Thoracic aorta (tissue), 2 donors: Measurements from ENCODE around the gene SERPINB4. TPM values are rescaled to one million over a fixed set of nuclear protein-coding genes. Genes with fewer than 3 reads are reported as not detected.
"Not testable (repeated sequence)": the region's sequence is repeated elsewhere in the genome, so short reads cannot be mapped to it uniquely, and the experiment has no call there.

Experiments used
- ATAC-seq: fragments of 150-250 bp; one replicate; pipeline ENCODE4 v1.8.0; 2017; ENCODE audit warnings: low read depth; ENCODE audit not compliant: insufficient number of reproducible peaks, low FRiP score
- DNase-seq: peaks from one replicate; pipeline ENCODE4 v3.0.0-alpha.2; 2020; ENCODE audit warnings: low spot score
- H3K27ac ChIP-seq, 2 donors: fragments of 200-600 bp; sonication (generic); 1 replicate in 1 of 2; 2 replicates in 1 of 2; pipeline ENCODE4 v1.5.1; 2016; ENCODE audit warnings: mild to moderate bottlenecking in 2 of 2, moderate library complexity in 2 of 2
- H3K27me3 ChIP-seq: fragments of 200-600 bp; sonication (generic); replicated peaks from 2 replicates; pipeline ENCODE4 v1.6.0; 2016; ENCODE audit warnings: mild to moderate bottlenecking; ENCODE audit not compliant: insufficient read depth
- H3K36me3 ChIP-seq: fragments of 200-600 bp; sonication (generic); one replicate; pipeline ENCODE4 v1.5.1; 2016
- H3K4me1 ChIP-seq, 2 donors: fragments of 200-600 bp; sonication (generic); 1 replicate in 1 of 2; 2 replicates in 1 of 2; pipeline versions ENCODE4 v1.5.1 to v1.6.0; 2016; ENCODE audit warnings: low read depth in 2 of 2, mild to moderate bottlenecking in 1 of 2; ENCODE audit not compliant: control insufficient read depth in 1 of 2
- H3K4me3 ChIP-seq: fragments of 200-600 bp; sonication (generic); 2 replicates; pipeline ENCODE4 v1.5.1; 2016; ENCODE audit warnings: mild to moderate bottlenecking
- H3K9me3 ChIP-seq: fragments of 200-600 bp; sonication (generic); 2 replicates; pipeline ENCODE4 v1.5.1; 2016
- CTCF ChIP-seq: fragments of 200-600 bp; sonication (generic); IDR thresholded peaks from one replicate; pipeline ENCODE4 v1.5.1; 2019; ENCODE audit warnings: antibody characterized with exemption
- total RNA-seq, 2 donors: library from RNA; depleted of rRNA; stranded (reverse); fragments of >200 nt; gene quantifications; one replicate each; pipeline versions ENCODE4 v1.1.0 to v1.2.3, GENCODE V29; 2016

The SERPINB4 gene
- total RNA-seq, 2 donors from 2014 or later, result not detected

DNA sequence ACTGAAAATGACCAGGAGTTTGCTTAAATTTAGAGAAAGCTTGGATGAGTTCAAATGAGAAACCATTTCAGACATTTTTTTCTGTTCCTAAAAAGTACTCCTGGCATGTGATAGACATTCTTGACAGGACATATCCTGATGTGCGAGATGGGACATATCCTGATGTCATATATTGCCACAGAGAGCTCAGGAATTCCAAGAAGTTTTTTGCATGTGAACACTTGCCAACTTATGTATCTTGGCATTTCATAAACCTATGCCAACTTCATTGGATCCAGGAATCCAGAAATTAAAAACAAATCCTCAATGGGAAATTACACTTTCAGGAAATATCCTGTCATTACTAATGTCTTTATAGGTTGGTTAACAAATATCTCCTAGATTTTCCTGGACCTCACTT is 20.5 kb upstream of the SERPINB4 start:
- no peaks in the 10 kb centered on the region for H3K9me3 ChIP-seq
- DNase-seq, result no peak
- ATAC-seq, result no peak
- no peaks in the 10 kb centered on the region for H3K4me1 ChIP-seq
- no peak overlapping the region for H3K4me3 ChIP-seq
- no peak overlapping the region for H3K27ac ChIP-seq
- no peaks in the 10 kb centered on the region for H3K36me3 ChIP-seq
- no peaks in the 10 kb centered on the region for H3K27me3 ChIP-seq
- no peak for TF ChIP-seq CTCF

GRCh38 chr18:63661750-63662149 is 17.7 kb upstream of the SERPINB4 start, which contains the start of gene SERPINB3:
TSS of gene SERPINB3 (minus strand) at chr18:63661893. CDS start at chr18:63661216, 677 bp downstream.
- DNase-seq, H3K36me3 ChIP-seq, H3K9me3 ChIP-seq, H3K27me3 ChIP-seq, H3K4me1 ChIP-seq, H3K27ac ChIP-seq, ATAC-seq, H3K4me3 ChIP-seq: not testable (repeated sequence)

DNA sequence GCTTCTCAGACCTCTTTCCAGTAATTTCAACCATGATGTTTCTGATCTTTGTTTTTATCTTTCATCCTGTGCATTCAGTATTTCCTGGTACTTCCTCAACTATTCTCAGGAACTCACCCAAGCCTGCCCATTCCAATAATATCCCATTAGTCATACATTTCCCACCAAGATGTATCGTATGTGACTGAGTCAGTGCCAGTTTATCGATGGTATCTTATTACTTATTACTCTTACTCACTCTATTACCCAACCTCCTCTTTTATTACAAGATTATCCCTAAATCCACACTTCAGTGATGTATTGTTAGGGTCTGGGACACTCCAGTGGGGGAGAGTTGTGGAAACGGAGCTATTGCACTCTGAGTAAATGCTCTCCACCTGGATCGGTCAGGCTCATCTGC is 14.9 kb upstream of the SERPINB4 start:
- not testable (repeated sequence) for DNase-seq, H3K27me3 ChIP-seq, H3K36me3 ChIP-seq, H3K4me1 ChIP-seq, H3K9me3 ChIP-seq, H3K4me3 ChIP-seq, ATAC-seq, H3K27ac ChIP-seq

DNA sequence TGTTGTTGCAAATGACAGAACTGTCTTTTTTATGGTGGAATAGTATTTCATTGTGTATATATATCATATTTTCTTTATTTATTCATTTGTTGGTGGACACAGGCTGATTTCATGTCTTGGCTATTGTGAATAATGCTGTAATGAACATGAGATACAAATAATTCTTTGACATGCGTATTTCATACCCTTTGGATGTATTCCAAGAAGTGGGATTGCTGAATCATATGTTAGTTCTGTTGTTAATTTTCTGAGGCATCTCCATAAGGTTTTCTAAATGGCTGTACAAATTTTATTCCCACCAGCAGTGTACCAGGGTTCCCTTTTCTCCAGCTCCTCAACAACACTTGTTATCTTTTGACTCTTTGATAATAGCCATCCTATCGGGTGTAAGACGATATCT is 6.2 kb upstream of the SERPINB4 start:
- H3K9me3 ChIP-seq, H3K4me1 ChIP-seq: not testable (repeated sequence)

DNA sequence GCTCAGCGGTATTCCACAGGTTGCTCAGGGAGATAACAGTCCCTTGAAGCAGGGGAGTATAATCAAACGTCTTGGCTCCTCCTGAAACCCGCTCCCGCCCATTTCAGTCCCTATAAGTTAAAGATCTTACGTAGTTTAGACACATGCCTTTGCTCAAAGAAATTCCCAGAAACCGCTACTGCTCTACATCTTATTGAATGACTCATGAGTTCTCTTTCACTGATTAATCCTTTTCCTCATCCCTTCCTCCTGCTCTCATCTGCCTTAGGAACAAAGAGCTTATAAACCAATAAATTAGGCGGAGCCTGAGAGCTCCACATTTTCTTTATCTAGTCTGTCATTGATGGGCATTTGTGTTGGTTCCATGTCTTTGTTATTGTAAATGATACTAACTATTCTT is 4.2 kb upstream of the SERPINB4 start:
- Histone ChIP-seq H3K9me3 (no peaks in the 10 kb centered on the region), H3K36me3 (no peaks in the 10 kb centered on the region), H3K27ac (no peak overlapping the region), H3K27me3 (no peaks in the 10 kb centered on the region), H3K4me3 (no peak overlapping the region), H3K4me1 (no peaks in the 10 kb centered on the region)
- no peak for TF ChIP-seq CTCF
- DNase-seq, result no peak
- ATAC-seq, result no peak

More for the DNA sequence above, 6.2 kb upstream of the SERPINB4 start:
- not testable (repeated sequence) for H3K27me3 ChIP-seq, H3K4me3 ChIP-seq, H3K36me3 ChIP-seq, H3K27ac ChIP-seq, ATAC-seq, DNase-seq

- H3K4me3 ChIP-seq, result no peak overlapping the region
- ATAC-seq, result no peak
- no peaks in the 10 kb centered on the region for H3K4me1 ChIP-seq
- H3K27me3 ChIP-seq, result no peaks in the 10 kb centered on the region
- TF ChIP-seq CTCF, result no peak
- DNase-seq, result no peak
- H3K27ac ChIP-seq, result no peak overlapping the region
- H3K9me3 ChIP-seq, result no peaks in the 10 kb centered on the region
- H3K36me3 ChIP-seq, result no peaks in the 10 kb centered on the region
Measured at GRCh38 chr18:63646936-63647335, 2.9 kb upstream of the SERPINB4 start.

DNA sequence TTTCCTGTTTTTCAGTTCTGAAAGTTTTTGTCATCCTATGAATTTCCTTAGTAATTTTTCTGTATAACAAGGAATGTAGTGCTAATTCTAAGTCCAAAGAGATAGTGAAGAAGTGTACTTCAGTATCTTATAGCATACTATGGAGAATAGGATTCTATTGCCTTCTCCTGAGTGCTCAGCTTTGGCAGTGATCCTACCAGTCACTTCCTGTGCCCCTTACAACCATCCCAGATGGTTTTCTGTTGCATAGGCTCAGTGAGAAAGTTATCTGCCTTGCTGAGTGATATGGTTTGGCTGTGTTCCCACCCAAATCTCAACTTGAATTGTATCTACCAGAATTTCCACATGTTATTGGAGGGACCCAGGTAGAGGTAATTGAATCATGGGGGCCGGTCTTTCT is 638 bp upstream of the SERPINB4 start:
- DNase-seq, H3K4me1 ChIP-seq, H3K27ac ChIP-seq, ATAC-seq, H3K9me3 ChIP-seq, H3K27me3 ChIP-seq, H3K36me3 ChIP-seq, H3K4me3 ChIP-seq: not testable (repeated sequence)

- not testable (repeated sequence) for H3K27me3 ChIP-seq
Measured at GRCh38 chr18:63642668-63643356, 1.2 kb downstream of the SERPINB4 start.

GRCh38 chr18:63641157-63641680 is 2.8 kb downstream of the SERPINB4 start:
- not testable (repeated sequence) for H3K36me3 ChIP-seq, DNase-seq, H3K4me1 ChIP-seq, H3K9me3 ChIP-seq, ATAC-seq, H3K27me3 ChIP-seq, H3K27ac ChIP-seq, H3K4me3 ChIP-seq

More at GRCh38 chr18:63642668-63643356, 1.2 kb downstream of the SERPINB4 start:
- not testable (repeated sequence) for ATAC-seq, DNase-seq, H3K36me3 ChIP-seq, H3K4me3 ChIP-seq, H3K4me1 ChIP-seq, H3K9me3 ChIP-seq, H3K27ac ChIP-seq
